Activated CD4-positive, CD25-positive, alpha-beta regulatory T cell treated with anti-CD3 and anti-CD28 coated beads, Interleukin-2, amount 50 U/mL, for 16 hours (primary cell): ENCODE results near the gene NOC2L.

Source experiments
- DNase-seq: peaks from one replicate; pipeline ENCODE4 v3.0.0-alpha.2; 2020; ENCODE audit warnings: low read depth, low spot score

The NOC2L gene

DNA sequence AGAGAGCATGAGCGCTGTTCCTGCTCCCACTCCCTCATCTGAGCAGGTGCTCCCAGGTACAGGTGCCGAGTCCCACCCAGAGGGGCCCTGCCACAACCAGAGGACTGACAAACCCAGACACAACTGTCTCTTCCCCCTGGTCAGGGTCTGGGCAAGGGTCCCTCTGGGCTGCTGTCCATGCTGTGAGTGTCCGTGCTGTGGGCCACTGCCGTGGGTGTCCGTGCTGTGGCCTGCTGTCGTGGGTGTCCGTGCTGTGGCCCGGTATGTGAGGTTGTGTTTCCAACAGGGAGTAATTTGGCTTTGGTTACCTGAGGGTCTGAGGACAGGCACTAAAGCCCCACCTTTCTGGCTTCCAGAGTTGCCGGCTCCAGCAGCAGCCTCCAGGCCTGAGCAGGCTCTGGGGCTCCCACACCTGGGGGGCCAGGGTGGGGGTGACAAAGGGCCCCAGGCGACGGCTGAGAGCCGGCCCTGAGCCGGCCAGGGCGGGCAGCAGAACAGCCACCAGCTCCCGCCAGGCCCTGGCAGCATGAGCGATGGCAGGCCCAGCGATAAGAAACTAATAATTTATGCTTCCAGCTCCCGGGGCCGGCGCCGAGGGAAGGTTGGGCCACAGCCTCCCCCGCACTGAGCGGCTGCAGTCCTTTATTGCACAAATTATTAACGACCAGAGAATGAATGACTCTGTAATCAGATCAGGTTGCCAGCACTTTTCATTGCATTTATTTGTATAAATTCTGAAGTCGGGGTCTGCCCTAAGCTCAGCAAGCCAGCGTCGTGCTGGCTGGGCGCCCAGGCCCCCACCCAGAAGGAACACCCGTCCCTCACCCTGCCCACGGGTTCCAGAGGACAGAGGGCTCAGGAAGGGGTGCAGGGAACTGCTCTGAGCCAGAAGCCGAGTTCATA is 42.6 kb downstream of the NOC2L start:
- DNase-seq = no peak

DNA sequence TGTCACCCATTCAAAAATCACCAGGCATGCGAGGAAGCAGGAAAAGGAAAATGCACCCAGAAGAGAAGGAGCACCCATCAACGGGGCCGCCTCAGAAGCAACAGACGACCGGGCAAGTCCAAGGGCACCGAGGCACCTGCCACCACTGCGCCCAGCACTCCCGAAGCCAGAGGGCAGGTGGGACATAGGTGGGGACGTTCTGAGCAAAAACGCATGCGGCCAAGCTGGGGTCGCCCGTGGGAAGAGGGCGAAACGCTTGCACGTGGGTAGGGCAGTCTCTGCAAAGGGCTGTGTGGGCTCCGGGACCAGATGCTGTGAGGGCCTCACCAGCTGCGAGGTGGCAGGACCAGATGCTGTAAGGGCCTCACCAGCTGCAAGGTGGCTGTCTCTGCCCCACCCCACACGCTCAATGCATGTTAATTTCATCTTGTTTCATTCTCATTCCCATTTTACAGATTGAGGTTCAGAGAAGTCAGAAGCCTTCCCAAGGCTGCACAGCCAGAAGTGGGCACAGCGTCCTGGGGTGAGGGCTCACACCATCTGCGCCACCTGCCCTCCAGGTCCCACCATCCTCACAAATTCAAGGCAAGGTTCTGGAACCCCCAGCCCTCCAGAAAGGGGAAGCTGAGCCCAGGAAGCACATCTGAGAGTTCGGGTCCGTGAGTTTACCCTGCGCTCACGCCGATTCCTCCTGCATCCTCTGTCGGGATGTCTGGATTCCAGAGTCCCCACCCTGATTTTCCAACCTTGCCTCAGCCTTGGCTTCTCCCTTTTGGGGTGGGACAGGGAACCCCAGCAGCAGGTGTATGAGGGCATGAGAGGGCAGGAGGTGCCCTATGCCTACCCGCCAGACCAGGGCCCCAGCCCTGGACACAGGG is 43.5 kb downstream of the NOC2L start:
- no peak for DNase-seq

DNA sequence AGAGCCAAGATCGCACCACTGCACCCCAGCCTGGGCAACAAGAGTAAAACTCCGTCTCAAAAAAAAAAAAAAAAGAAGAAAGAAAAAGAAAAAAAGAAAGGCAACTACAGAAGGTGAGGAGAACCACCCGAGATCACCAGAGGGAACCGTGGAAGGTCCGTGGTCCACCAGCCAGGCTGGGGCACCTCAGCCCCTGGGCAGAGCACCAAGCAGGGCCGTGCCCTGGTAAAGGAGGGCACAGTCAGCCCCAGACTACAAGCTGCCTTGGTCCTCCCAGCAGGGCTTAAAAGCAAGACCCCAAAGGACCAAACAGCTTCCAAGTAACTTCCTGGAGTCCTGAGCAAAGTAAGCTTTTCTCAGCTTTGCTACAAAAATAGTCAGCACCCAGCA is 44.2 kb downstream of the NOC2L start:
- DNase-seq = no peak

DNA sequence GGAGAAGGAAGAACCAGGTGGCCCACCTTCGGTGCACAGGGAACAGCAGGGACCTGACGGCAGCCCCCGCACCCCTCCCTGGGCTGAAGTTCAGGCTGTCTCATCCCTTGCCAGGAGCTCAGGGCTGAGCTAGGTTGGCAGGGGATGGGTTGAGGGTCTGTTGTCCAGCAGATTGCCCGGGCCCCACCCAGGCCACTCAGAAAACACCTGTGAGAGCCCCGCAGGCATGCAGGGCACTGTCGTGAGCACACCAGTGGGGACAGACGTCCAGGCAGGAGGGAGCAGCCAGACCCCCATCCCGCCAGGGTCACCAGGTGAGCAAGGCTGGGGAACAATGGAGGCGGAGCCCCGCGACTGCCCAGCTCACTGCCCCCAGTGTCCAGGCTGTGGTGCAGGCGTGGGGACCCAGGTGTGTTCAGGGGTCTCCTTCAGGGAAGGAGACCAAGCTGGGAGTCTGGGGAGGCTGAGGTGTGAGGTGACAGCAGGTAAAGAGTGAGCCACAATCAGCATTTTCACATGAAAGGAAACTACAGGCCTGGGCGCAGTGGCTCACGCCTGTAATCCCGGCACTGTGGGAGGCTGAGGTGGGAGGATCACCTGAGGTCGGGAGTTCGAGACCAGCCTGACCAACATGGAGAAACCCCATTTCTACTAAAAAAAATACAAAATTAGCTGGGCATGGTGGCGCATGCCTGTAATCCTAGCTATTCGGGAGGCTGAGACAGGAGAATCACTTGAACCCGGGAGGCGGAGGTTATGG is 44.7 kb downstream of the NOC2L start:
- DNase-seq = no peak

DNA sequence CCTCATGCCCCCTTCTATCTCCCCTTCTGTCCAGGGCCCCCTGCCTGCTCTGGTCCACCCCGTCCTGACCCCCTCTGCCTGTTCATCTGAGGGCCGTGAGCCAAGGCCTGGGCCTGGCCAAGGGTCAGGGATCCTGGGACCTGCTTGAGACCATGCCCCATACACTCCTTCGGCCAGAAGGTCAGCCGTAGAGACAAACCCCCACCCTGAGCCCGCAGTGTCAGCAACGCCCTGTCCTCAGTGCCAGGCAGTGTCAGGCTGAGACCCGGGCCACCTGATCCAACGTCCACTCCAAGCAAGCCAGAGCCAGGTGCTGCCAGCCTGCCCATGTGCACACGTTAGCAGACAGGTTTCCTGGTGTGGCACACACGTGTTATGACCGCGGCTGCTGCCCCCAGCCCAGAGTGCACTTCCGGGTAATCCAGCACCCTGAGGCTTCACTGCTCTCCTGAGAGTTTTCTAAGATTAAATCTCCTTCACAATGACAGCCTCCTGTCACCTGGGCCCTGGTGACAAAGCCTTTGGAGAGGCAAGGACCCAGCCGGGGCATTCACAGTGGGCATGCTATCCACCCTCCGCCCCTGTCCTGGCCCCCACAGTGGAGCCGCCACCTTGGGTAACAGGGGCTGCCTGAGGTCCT is 45.4 kb downstream of the NOC2L start:
- no peak for DNase-seq

DNA sequence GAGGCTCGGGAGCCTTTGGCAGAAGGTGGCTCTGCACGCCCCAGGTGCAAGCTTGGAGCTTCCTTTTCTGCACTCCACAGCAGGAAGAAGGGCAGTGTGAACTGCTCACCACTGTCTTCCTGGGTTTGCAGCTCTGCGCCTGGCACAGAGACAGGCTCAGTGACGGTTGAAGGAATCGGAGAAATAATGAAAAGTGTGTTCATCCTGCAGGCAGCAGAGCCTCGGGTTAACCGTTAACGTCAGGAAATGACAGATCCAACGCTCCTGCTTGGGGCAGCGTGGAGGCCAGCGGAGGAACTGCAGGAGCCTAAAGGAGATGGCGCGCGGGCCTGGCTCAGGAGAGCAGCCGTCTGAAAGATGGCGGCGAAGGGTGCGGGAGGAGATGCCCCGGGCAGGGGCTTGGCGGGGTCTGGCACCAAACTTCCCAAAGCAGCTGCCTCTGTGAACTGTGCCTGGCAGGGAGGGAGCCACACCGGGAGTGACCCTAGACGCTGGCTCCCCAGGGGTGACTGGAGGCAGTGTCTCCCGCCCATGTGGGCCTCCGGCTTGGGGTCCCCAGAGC is 46.2 kb downstream of the NOC2L start:
- no peak for DNase-seq

DNA sequence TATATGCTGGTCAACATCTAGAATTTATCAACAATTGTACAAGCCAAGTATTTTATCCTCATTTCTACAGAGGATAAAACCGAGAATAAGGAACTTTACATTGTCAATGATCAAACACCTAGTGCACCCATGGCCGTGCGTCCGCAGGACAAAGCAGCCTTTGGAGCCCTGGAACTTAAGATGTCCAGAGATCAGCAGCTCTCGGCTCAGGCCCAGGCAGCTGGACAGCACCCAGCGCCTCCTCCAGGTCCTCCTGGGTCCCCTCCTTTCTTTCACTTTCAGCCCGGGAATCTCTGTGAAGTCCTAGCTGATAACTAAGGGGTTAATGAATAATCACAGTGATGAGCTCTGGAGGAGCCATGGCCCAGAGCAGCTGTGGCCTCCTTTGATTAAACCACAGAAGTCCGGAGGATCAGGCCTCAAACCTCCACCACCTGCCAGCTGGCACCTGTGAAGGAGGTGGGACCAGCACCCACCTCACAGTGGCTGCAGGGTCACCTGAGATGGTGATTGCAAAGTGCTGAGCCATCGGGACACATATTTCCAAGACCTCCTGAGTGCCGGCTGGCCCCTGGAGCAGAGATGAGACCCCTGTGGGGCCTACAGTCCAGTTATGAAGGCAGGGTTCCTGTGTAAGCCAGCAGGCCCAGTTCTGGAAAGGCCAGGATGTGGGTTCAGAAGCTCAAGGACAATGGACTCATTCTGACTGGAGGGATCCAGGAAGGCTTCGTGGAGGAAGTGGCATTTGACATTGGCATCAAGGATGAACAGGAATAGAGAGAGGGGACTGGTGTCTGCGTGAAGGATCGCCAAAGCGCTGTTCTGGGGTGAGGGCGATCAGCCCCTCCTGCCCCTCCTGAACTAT is 46.9 kb downstream of the NOC2L start:
- no peak for DNase-seq

DNA sequence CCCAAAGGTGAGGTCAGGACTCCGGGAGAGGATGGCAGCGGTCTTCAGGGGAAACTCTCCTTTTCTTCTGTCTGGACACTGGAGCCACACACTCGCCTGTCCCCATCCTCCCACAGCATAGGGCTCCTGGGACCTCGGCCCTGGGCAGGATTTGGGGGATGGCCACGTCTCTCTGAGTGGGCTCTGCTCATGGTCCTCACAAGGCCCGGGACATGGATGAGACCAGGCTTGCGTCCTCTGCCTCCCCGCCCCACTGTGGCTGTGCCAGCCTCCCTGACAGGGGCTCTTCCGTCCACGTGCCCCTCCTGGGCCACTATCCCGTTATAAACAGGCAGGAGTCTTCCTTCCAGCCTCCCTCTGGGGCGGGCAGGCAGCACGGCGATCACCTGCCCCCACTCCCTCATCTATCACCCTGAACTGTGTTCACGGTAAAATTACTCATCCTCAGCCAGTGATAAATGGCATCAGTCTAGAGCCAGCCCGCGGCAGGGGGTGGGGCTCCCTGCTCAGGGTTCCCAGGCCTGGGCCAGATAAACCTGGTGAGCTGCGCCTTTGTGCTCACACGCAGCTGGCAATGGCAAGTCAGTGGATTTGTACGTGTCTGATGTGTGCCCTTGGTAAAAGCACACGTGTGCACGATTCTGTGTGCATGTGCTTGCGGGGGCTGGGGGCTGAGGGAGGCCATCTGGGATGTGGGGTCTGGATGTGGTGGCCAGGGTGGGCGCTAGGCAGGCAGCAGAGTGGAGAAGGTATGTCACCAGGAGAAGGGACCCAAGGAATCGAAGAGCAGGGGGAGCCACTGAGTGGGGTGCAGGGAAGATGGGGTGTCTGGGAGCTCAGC is 48.0 kb downstream of the NOC2L start:
- DNase-seq = no peak

DNA sequence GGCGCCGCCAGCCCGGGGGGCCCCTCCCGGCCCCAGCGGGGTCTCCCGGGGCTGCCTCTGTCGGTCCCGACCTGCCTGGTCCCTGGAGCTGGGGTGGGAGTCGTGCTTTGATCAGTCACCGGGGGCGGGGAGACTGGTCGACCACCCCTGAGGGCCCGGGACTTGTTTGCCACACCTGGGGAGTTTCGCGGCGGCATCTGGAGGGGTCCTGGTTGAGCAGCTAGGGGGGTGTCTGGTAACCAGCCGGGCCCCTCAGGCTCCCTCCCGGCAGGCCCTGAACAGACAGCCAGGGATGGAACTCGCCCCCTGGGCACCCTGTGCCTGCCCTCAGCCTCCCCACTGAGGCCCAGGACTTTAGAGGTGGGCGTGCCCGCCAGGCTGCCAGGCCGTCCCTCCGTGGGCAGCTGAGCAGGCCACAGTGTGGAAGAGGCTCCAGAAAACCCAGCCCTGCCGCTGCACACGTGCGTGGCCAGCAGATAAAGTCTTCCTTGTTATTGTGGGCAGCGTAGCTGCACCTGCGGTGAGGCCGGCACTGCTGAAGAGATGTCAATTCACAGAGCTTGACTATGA is 48.7 kb downstream of the NOC2L start:
- no peak for DNase-seq

DNA sequence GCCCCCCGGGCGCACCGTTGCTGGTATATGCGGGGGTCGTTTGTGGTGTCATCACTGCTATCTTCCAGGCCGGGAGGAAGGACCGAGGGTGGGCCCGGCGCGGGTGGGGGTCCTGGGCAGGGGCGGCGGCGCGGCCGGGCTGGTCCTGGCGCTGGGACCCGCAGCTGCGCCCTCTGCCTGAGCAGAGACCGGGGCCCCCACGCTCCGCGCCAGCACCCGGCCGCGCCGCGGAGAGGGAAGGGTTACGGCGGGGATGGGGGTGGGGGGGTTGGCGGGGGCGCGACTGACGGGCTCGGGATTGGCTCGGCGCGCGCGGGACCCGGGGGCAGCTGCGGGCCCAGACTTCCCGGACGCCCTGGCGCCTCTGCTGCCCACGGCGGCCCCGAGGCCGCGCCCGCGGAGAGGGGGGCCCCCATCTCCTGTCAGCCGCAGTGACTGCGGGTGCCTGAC is 49.2 kb downstream of the NOC2L start:
- no peak for DNase-seq

DNA sequence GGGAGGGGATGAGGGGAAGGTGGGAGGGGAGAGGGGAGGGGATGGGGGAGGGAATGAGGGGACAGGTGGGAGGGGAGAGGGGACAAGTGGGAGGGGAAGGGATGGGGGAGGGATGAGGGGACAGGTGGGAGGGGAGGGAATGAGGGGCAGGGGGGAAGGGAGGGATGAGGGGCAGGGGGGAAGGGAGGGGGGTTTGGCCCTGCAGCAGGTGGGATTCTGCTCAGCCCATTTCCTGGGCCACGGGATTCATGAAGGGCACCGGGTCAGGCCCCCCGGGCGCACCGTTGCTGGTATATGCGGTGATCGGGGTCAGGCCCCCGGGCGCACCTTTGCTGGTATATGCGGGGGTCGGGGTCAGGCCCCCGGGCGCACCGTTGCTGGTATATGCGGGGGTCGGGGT is 50.4 kb downstream of the NOC2L start:
- no peak for DNase-seq

DNA sequence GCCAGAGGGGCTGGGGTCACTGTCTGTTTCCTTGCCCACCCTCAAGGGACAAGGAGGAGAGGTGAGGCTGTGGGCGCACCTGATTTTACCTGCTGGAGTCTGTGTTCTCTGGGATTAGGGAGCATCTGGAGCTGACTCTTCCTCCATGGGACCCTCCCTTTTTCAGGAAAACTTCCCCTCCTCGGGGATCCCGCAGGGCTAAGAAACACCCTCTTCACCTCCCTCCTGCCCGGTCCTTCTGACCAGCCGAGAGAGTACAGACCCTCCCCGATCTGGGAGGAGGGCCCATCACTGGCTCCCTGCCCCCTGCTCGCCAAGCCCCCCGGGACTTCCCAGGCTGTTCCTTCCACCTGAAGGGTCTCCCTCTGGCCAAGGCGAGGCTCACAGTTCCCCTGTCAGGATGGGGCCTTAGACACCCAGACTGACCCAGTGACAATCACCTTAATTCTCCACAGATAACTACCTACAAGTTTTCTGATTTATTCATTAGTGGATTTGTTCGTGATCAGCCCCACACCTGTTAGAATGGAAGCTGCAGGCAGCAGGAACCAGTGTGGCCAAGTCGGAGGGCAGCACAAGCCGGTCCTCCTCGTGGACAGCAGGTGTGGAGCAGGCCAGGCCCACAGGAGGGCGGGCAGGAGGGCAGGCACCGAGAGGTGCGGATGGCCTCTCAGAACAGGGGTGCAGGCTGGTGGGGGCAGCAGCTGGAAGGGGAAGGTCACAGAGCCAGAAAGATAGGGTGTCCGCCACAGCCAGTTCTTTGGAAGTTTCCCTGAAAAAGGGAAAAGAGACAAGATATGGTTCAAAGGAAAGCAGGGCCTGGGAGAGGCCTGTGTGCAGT is 51.2 kb downstream of the NOC2L start:
- no peak for DNase-seq

DNA sequence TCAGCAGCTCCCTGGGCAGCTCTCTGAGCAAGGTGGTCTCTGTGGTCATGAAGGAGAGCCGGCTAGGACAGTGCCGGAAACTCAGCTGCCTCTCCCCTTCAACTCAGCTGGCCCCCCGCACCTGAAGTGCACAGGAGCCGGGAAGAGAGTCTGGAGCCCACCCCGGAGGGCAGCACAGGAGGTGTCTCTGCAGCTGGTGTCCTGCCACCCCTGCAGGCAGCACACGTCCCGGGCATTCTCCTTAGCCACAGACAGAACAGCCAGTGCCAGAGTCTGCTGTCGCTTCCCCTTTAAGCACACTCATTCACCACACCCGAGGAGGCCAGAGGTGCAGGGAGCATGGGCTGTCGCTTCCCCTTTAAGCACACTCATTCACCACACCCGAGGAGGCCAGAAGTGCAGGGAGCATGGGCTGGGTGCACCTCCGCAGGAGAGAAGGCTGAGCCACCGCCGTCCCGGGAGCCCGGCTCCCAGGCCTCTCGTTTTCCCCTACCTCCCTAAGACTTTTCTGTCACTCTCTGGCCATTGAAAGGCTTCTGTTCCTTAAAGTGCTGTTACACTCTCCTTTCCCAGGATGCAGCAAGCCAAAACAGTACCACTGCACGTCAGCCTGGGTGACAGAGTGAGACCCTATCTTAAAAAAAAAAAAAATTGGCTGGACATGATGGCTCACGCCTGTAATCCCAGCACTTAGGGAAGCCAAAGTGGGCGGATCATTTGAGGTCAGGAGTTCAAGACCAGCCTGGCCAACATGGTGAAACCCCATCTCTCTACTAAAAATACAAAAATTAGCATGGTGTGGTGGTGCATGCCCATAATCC is 52.2 kb downstream of the NOC2L start:
- no peak for DNase-seq

DNA sequence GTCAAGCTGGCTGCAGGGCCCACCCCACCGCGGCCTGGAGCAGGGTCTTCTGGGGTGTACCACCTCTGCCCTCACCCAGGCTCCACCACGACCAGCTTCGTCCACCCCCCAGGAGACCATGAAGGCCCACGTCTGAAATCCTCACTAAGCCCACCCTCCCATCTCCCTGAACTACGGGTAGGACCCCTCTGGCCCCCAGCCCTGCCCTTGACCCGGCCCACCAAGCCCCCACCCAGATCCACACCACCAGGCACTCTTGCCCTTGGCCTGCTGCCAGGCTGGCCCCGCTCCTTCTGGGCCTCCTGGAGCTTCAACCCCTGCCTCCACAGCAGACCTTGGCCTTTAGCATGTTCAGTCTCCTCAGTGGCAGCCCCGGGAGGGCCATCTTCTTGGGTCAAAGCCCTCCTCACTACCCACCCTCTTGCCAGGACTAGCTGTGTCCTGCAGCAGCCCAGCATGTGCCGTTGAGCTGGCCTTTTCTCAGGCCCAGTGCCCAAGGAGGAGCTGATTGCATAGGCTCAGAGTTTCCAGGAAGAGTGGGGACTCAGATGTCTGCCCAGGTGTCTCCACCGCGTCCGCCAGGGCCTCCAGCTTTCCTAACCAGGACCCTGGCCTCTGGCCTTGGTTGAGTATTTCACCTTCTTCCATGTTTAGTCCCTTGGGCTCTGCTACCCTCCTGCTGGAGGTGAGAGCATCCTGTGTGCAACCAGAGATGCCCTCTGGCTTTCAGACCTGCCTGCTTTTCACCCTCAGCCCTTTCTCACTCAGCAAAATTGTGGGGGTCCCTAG is 53.1 kb downstream of the NOC2L start:
- DNase-seq = no peak

DNA sequence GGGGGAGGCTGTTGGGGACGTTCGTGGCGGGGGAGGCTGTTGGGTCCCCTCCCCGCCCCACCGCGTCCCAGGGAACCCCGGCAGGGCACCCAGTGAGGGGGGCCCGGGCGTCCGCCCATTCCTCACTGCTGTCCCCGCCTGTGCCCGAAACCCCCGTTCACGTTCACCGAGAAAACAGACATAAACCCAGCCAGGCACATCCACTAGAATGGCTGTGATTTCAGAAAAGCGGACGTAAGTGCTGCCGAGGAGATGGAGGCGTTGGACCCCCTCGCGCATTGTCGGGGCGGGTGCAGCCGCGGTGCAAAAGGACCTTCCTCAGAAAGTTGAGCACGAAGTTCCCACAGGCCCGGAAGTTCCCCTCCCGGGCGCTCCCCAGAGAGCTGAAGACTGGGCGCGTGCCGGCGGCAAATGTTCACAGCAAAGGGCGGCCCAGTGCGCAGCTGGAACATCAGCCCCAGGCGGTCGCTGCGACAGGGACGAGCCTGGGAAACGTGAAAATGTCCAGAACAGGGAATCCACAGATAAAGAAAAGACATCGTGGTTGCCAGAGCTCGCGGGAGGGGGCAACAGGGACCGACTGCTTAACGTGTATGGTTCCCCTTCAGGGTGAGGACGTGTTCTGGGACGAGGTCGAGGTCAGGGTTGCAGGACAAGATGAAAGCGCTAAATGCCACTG is 53.8 kb downstream of the NOC2L start:
- no peak for DNase-seq
